OCI-M2 (cell line): ENCODE data around the gene SLC26A3.

ENCODE experiments used
- DNase-seq: peaks from one replicate; lab custom pipeline; 2025; ENCODE audit not compliant: unreplicated experiment; lab: John Stamatoyannopoulos, UW

SLC26A3 gene

GRCh38 chr7:107816011-107816566 is 13.1 kb upstream of the SLC26A3 start:
- no peak for DNase-seq

GRCh38 chr7:107815254-107815882 is 12.3 kb upstream of the SLC26A3 start:
- no peak for DNase-seq

GRCh38 chr7:107813524-107813923 is 10.5 kb upstream of the SLC26A3 start:
- no peak for DNase-seq

- no peak for DNase-seq
These were observed 8.9 kb upstream of the SLC26A3 start for GRCh38 chr7:107811934-107812333.

GRCh38 chr7:107810626-107811025 is 7.6 kb upstream of the SLC26A3 start:
- no peak for DNase-seq

GRCh38 chr7:107809179-107809578 is 6.2 kb upstream of the SLC26A3 start:
- DNase-seq = no peak

GRCh38 chr7:107799647-107800264 is 3.3 kb downstream of the SLC26A3 start:
- DNase-seq = no peak

DNA sequence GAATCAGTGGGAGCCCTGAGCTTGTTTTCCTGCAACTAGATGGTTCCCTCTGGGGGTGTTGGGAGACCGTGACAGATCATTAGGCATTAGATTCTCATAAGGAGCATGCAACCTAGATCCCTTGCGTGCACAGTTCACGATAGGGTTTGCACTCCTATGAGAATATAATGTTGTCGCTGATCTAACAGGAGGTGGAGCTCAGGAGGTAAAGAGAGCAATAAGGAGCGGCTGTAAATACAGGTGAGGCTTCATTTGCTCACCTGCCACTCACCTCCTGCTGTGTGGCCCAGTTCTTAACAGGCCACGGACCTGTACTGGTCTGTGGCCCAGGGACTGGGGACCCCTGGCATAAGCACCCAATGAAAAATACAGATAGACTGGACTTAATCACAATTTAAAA is 10.7 kb downstream of the SLC26A3 start:
- DNase-seq = no peak

DNA sequence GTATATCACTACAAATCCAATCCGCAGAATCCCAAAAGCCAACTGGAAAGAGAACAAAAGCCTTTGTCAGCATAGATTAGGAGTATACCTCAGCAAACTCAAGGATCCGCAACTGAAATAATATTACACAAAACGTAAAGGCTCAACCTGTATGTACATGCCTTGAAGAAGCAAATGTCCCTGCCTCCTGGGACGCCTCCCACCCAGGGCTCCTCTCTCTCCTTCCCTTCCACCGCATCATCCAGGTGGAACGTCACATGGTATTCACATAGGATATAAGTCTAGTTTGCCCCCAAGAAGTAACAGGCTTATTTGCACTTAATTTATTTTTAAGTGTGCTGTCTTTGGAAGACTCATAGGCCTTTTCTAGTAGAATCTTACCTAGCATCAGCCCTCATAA is 13.4 kb downstream of the SLC26A3 start:
- no peak for DNase-seq

DNA sequence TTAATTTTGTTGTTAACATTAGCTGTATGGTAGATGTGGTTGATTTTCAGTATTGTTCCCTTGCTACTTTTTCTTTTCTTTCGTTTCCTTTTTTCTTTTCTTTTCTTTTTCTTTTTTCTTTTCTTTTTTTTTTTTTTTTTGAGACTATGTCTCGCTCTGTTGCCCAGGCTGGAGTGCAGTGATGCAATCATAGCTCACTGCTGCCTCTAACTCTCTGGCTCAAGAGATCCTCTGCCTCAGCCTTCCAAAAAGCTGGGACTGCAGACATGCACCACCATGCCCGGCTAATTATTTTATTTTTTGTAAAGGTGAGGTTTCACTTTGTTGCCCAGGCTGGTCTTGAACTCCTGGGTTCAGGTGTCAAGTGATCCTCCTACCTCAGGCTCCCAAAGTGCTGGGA is 14.4 kb downstream of the SLC26A3 start:
- DNase-seq = no peak

- DNase-seq = no peak
These were observed 14.8 kb downstream of the SLC26A3 start for GRCh38 chr7:107788216-107788615.

DNA sequence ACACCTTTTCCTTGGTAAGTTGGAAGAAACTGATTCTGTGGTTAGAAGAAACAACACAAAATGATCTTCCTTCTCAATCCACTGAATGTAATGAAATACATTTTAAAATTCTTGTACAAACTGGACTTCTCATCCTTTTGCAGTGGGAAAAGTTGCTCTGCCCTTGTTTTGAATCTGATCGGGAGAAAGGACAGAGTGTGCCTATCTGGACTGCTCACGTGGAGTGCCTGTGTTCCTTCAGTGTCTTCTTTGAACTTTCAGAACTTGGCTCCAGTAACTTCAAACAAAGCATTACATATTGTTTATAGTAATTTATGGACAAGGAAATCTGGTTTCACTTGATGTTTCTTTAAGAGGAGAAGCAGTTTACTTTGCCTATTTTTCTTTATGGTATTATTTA is 17.1 kb downstream of the SLC26A3 start:
- DNase-seq = no peak

DNA sequence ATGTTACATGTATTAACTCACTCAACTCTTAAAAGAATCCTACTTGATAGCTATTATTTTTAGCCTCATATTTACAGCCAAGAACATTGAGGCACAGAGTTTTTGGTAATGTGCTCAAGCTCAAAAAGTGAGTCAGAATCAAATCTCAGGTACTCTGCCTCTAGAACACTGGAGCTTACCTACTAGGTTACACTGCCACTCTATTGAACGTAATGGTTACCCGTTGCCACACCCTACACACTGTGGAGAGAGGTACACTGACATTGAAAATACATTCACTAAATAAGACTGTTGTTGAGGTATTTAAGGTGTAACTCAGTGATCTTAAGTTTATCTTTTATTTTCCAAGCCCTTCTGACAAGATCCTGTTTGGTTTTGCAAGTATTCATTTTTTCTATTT is 17.9 kb downstream of the SLC26A3 start:
- DNase-seq = no peak

DNA sequence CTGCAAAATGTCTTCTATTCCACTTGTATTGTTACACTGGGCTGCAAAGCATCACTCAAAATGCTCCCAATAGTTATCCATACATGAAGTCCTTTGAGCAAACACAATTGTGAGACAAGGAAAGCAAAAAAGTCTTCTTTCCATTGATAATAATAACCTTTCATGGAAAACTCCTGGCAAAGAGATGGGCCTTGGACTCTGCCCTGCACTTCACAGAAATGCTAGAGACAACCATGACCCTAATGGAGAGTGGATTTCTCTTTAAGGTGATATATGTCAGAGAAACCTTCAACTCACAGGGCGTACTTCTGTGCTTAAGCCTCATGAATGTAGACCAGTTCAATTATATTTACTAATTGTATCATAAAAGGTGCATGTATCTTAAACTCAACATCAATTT is 19.4 kb downstream of the SLC26A3 start:
- no peak for DNase-seq

- DNase-seq = no peak
These were observed 20.6 kb downstream of the SLC26A3 start for GRCh38 chr7:107782374-107782773.

- DNase-seq = no peak
These were observed 23.4 kb downstream of the SLC26A3 start for GRCh38 chr7:107779647-107780099.

GRCh38 chr7:107778283-107778682 is 24.7 kb downstream of the SLC26A3 start:
- no peak for DNase-seq

DNA sequence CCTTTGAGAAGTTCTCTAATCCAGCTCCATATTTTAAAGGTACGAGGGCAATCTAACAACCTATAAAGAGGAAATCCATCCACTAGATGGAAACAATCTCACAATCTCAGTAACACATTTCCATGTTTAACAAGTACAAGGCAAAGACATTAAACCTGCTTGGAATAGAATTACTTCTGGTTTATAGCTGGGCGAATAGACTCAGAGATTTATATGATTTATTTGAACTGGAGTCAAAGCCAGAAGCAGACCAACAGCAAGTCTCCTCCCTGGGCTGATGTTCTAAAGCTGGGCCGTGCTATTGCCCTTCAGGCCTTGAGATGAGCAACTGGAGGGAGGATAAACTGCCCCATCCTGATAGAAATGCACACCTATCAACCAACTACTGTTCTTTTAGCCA is 25.3 kb downstream of the SLC26A3 start:
- DNase-seq = no peak

GRCh38 chr7:107773027-107773426 is 30.0 kb downstream of the SLC26A3 start:
- DNase-seq = no peak

GRCh38 chr7:107768263-107768662 is 34.8 kb downstream of the SLC26A3 start:
- no peak for DNase-seq

- no peak for DNase-seq
These were observed 35.6 kb downstream of the SLC26A3 start for GRCh38 chr7:107767391-107767790.

DNA sequence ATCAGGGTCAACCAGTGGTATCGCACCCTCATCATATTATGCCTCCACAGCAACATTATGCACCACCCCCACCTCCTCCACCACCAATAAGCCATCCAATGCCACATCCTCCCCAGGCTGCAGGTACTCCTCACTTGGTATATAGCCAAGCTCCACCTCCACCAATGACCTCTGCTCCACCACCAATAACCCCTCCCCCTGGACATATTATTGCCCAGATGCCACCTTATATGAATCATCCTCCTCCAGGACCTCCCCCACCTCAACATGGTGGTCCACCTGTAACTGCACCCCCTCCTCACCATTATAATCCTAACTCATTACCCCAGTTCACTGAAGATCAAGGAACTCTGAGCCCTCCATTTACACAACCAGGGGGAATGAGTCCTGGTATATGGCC is 44.4 kb downstream of the SLC26A3 start:
- no peak for DNase-seq

GRCh38 chr7:107754642-107755041 is 48.4 kb downstream of the SLC26A3 start:
- DNase-seq = no peak
